ENCODE results near the gene ARID1B. TPM values are rescaled to one million over a fixed set of nuclear protein-coding genes. Genes with fewer than 3 reads are reported as not detected.

The ARID1B gene
- total RNA-seq, 6 experiments from 2014 or later, result 32.5 to 44.3 (median 36.5) TPM

DNA sequence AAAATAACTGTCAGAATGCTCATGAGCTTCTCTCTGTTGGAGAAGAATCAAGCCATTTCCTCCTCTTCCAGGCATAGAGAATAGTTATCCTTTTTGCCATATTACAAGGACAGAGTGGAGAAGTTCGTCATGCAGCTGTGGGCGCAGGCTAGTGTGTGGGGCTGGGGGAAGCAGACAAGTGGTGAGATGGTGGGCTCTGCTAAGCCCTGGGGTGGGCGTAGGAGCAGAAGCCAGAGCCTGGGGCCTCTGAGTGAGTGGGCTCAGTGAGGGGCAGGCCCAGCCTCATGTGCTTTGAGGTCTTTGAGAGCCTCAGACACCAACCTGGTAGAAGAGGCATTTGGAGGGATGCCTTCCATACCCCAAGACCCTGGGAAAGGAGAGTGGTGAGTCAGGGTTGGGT, 19.4 kb downstream of the ARID1B start:
- H3K36me3 Mint-ChIP-seq (ENCODE audit: low read depth), result no peaks in the 10 kb centered on the region; the same call in 1 of the 2 replicates
- peak overlapping the region; percentile 23; the same call in 1 of the 2 replicates for H3K27ac Mint-ChIP-seq
- TF ChIP-seq, protein P1, sequence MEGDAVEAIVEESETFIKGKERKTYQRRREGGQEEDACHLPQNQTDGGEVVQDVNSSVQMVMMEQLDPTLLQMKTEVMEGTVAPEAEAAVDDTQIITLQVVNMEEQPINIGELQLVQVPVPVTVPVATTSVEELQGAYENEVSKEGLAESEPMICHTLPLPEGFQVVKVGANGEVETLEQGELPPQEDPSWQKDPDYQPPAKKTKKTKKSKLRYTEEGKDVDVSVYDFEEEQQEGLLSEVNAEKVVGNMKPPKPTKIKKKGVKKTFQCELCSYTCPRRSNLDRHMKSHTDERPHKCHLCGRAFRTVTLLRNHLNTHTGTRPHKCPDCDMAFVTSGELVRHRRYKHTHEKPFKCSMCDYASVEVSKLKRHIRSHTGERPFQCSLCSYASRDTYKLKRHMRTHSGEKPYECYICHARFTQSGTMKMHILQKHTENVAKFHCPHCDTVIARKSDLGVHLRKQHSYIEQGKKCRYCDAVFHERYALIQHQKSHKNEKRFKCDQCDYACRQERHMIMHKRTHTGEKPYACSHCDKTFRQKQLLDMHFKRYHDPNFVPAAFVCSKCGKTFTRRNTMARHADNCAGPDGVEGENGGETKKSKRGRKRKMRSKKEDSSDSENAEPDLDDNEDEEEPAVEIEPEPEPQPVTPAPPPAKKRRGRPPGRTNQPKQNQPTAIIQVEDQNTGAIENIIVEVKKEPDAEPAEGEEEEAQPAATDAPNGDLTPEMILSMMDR (IDR thresholded peaks at IDR 0.05), result no peak
- DNase-seq, result no peak
- no peak overlapping the region for H3K4me3 Mint-ChIP-seq
- no peaks in the 10 kb centered on the region for H3K9me3 Mint-ChIP-seq
- H3K4me1 Mint-ChIP-seq (ENCODE audit: low read depth), result peaks cover 39% of the 10 kb centered on the region
- peaks cover 1% of the 10 kb centered on the region for H3K27me3 Mint-ChIP-seq (ENCODE audit: insufficient read depth)

DNA sequence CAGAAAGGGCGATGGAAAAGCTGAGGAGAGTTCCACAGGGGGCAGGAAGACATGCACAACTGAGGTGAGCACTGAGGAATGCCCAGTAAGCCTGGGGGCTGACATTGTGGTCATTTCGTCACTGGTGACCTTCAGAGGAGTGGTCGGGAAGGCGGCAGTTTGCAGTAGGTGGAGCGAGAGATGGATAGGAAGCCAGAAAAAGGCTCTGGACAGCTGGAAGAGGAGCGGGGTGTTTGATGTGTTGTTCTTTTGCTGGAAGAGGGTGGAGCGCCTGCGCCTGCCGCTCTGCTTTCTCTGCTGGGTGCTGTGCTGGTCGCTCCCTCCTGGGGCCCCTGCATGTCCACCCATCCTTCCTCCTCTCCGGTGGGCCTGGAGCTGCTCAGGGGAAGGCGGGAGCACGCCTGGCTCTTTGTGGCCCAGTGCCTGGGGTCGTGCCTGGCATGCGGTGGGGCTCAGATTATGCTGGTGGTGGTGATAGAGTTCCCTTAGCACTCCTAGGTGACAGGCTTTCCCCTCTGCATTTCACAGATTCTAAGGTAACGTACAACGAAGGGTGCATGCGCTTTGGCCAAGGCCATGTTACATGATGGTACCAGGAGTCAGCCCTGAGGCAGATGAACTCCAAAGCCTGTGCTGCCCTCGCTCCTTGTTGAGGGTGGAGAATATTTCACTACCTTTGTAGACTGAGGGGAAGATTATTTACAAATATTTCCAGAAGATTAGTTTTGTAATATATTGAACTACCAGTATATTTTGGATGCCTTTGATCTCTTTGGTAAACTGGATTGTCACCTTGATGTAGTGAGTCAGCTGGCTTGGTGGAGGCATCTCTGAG, 20.9 kb downstream of the ARID1B start:
- H3K27me3 Mint-ChIP-seq (ENCODE audit: insufficient read depth), result peaks cover 1% of the 10 kb centered on the region; the same call in 1 of the 2 replicates
- H3K36me3 Mint-ChIP-seq (ENCODE audit: low read depth), result no peaks in the 10 kb centered on the region; the same call in 1 of the 2 replicates
- TF ChIP-seq, protein P1 (IDR thresholded peaks at IDR 0.05), result no peak
- no peak overlapping the region for H3K4me3 Mint-ChIP-seq
- DNase-seq, result no peak
- H3K27ac Mint-ChIP-seq, result no peak overlapping the region; the same call in 1 of the 2 replicates
- peaks cover 39% of the 10 kb centered on the region for H3K4me1 Mint-ChIP-seq (ENCODE audit: low read depth)
- no peaks in the 10 kb centered on the region for H3K9me3 Mint-ChIP-seq

DNA sequence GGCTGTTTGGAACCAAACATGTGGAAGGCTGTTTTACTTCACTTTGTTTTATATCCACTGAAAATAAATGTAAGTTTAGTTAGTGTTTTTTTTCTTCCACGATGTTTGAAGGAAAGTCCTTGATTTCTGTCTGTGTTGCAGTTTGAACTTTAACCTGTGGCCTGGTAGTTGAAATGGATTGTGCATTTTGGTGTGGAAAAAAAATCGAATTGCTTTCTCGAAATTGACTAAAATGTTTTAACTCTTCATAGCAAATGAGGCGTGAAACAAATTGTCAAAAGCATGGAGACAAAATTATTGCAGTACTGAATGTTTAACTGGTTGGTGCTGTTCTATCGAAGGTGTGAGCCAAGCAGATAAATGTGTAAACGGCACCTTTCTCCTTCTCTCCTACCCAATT, 24.5 kb downstream of the ARID1B start:
- Mint-ChIP-seq H3K4me3 (no peak overlapping the region), H3K36me3 (ENCODE audit: low read depth) (peaks cover 5% of the 10 kb centered on the region; the same call in 1 of the 2 replicates), H3K9me3 (no peaks in the 10 kb centered on the region), H3K27ac (no peak overlapping the region), H3K4me1 (ENCODE audit: low read depth) (peaks cover 26% of the 10 kb centered on the region; the same call in 1 of the 2 replicates), H3K27me3 (ENCODE audit: insufficient read depth) (no peaks in the 10 kb centered on the region; the same call in 1 of the 2 replicates)
- TF ChIP-seq, protein P1 (IDR thresholded peaks at IDR 0.05), result no peak
- DNase-seq, result no peak

DNA sequence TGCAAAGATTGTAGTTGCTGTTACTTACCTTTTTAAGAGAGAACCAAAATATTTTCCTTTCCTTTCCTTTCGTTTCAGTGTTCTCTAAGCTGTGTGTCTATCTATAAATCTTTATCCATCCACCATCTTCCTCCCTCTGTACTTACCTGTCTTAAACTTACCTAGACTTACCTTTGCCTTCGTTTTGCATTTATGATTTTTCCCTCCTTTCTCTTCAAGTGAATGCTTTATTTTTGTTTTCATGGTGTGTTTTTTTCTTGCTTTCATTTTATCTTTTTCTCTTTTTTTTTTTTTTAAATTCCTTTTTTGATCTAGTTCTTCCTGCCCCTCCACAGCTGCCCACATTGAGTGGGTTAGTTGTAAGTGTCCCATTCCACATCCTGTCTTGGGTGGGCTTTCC, 26.2 kb downstream of the ARID1B start:
- TF ChIP-seq, protein P1 (IDR thresholded peaks at IDR 0.05), result no peak
- no peak for DNase-seq
- Mint-ChIP-seq H3K36me3 (ENCODE audit: low read depth) (0 out of 2 replicates have a peak, but pooled peaks cover 5% of the 10 kb centered on the region), H3K27me3 (ENCODE audit: insufficient read depth) (no peaks in the 10 kb centered on the region; the same call in 1 of the 2 replicates), H3K4me1 (ENCODE audit: low read depth) (peaks cover 32% of the 10 kb centered on the region), H3K9me3 (no peaks in the 10 kb centered on the region), H3K4me3 (no peak overlapping the region), H3K27ac (no peak overlapping the region)

DNA sequence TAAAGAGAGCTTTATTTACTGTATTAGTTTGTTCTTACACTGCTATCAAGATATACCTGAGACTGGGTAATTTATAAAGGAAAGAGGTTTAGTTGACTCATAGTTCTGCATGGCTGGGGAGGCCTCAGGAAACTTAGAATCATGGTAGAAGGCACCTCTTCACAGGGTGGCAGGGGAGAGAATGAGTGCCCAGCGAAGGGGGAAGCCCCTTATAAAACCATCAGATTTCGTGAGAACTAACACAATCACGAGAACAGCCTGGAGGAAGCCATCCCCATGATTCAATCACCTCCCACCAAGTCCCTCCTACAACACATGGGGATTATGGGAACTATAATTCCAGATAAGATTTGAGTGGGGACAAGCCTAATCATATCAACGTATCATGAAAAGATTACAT, 27.2 kb downstream of the ARID1B start:
- TF ChIP-seq, protein P1 (IDR thresholded peaks at IDR 0.05), result no peak
- H3K9me3 Mint-ChIP-seq, result no peaks in the 10 kb centered on the region
- DNase-seq, result no peak
- 0 out of 2 replicates have a peak, but pooled peaks cover 5% of the 10 kb centered on the region for H3K36me3 Mint-ChIP-seq (ENCODE audit: low read depth)
- H3K4me1 Mint-ChIP-seq (ENCODE audit: low read depth), result peaks cover 42% of the 10 kb centered on the region
- no peak overlapping the region for H3K27ac Mint-ChIP-seq
- no peak overlapping the region for H3K4me3 Mint-ChIP-seq
- H3K27me3 Mint-ChIP-seq (ENCODE audit: insufficient read depth), result no peaks in the 10 kb centered on the region; the same call in 1 of the 2 replicates
